GM19238 (cell line): Measurements from ENCODE around the gene DPH2.
A peak's percentile ranks its signal among the peaks of the same experiment; 100 is the strongest.

Experiments
- DNase-seq: peaks from one replicate; pipeline ENCODE4 v3.0.0; 2011; ENCODE audit warnings: low spot score; ENCODE audit not compliant: insufficient read length

Gene DPH2, protein sequence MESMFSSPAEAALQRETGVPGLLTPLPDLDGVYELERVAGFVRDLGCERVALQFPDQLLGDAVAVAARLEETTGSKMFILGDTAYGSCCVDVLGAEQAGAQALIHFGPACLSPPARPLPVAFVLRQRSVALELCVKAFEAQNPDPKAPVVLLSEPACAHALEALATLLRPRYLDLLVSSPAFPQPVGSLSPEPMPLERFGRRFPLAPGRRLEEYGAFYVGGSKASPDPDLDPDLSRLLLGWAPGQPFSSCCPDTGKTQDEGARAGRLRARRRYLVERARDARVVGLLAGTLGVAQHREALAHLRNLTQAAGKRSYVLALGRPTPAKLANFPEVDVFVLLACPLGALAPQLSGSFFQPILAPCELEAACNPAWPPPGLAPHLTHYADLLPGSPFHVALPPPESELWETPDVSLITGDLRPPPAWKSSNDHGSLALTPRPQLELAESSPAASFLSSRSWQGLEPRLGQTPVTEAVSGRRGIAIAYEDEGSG

DNA sequence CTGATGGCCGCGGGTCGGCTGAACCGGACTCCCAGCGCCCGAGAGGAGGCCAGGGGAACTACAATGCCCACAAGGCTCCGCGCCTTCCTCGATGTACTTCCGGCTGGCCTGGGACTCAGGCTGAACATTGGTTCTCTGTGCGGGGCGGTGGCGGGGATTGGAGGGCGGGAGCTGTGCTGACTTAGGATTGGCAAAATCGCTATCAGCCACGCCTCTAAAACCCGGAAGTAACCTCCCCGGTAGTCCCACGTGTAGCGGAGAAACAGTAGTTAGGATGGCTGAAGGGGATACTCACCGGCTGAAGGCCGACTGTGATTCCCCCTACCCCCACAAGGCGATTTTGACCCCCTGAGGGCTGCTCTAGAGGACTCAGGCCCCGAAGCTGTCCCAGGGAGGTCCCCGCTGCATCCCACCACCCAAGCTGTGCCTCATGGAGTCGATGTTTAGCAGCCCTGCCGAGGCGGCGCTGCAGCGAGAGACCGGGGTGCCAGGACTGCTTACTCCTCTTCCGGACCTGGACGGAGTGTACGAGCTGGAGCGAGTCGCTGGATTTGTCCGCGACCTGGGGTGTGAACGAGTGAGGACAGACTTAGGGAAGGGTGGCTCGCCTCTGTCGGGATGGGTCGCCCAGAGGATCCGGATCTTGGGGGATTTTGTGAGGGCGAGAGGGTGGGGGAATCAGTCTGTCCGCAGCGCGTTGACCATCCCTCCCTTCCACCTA, at the start of gene DPH2:
Gene DPH2, plus strand, starts transcription at position 265 of the 721 bp plus-strand sequence. Its CDS starts 166 bp downstream, at position 431.
- DNase-seq, result peak; percentile 100

DNA sequence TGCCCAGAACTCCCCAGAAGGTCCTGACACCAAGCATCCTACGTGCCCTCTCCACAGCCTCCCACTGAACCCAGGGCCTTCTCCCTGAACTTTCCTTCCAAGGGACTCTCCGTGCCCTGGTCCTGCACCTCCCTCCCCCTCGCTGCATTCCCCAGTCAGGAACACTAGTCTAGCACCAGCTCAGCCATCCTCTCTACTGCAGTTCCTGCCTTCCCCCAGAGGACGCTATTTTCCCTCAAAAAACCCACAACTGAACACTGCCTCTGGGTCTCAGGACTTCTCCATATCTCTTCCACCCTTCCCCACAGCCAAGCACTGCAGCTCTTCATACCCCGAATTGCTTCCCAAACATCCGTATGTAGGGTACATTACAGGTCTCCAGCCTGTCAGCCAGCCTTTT, 48.8 kb upstream of the DPH2 start:
- no peak for DNase-seq

DNA sequence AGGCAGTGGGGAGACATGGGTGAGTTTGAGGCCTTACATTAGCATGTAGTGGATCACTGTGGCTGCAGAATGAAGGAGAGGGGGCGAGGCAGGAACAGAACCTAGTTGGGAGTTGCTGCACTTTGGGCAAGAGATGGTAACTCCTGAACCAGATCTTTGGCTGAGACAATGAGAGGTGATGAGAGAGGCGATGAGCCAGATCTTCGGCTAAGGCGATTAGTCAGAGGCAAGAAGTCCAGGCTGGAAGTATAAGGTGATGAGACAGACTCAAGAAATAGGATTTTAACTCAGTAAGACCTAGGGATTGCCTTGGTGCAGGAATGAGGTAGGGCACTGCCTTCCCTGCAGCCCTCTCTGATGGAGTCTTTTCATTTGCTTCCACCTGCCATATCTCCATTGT, 45.3 kb upstream of the DPH2 start:
- no peak for DNase-seq

DNA sequence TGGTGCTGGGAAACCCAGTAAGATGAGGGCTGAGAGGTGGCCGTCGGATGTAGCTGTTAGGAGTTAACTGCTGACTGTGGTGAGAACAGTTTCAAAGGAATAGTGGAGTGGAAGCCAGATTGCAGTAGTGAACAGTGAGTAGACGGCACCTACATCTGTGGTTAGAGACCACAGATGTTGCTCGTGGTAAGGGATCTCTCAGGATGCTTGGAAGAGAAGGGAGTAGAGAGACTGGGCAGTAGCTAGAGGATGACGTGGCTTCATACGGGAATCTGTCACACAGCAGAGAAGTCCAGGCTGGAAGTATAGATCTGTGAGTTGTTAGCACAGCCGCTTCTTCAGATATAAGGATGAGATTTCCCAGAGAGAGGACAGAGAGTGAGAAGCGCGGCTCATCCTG, 44.0 kb upstream of the DPH2 start:
- no peak for DNase-seq

DNA sequence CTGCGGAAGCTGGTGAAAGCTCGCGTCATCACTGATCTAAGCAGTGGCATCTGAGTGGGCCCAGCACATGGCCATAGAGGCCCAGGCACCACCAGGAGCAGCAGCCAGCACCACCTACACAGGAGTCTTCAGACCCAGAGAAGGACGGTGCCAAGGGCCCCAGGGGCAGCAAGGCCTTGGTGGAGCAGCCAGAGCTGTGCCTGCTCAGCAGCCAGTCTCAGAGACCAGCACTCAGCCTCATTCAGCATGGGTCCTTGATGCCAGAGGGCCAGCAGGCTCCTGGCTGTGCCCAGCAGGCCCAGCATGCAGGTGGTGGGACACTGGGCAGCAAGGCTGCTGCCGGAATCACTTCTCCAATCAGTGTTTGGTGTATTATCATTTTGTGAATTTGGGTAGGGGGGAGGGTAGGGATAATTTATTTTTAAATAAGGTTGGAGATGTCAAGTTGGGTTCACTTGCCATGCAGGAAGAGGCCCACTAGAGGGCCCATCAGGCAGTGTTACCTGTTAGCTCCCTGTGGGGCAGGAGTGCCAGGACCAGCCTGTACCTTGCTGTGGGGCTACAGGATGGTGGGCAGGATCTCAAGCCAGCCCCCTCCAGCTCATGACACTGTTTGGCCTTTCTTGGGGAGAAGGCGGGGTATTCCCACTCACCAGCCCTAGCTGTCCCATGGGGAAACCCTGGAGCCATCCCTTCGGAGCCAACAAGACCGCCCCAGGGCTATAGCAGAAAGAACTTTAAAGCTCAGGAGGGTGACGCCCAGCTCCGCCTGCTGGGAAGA, 39.5 kb upstream of the DPH2 start:
- no peak for DNase-seq

DNA sequence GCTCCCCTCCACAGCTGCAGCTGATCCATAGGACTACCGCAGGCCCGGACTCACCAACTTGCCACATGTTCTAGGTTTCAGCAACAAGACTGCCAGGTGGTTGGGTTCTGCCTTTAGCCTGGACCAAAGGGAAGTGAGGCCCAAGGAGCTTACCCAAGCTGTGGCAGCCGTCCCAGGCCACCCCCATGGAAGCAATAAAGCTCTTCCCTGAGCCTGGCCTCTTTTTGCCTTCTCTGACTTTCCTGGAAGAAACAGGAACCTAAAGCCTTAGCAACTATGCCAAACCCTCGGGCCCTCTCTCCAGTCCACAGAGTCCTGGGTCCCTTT, 38.9 kb upstream of the DPH2 start:
- DNase-seq, result no peak

DNA sequence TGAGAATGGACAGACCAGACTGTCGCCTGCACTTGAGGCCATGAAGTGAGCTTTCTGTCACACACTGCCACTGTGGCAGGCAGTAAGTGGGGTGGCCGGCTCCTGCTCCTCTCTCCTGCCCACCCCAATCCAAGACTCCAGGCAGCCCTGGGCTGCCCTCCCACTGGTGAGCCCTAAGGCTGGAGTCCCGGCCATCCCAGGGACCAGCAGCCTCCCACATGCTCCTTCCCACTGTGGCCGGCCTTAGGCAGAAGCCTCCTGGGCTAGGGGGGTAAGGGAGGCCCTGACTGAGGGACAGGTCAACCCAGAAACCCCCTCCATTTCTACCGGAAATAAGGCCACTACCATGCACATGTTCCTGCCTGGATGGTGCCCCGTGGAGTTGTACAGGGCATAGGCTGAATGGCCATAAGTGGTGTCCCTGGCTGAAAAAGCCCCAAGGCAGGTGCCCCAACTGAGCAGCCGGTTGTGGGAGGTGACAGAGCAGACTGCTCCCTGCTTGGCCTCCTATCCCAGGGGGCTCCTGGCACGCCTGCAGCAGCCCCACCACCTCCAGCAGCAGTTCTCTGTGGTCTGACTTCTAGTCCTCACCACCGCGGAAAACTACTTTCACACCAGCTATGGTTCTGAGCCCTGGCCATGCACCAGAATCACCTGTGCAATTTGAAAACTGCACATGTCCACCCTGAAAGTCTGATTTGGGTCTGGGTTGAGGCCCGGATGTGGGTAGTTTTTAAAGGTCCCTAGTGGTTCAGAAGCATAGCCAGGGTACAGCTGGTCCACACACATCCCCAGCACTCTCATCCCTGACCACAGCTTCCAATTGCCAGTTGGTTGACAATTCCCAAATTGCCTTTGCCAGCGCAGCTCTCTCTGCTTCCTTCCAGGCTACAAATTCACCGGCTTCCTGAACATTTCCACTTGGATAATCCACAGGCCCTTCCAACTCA, 37.8 kb upstream of the DPH2 start:
- no peak for DNase-seq

DNA sequence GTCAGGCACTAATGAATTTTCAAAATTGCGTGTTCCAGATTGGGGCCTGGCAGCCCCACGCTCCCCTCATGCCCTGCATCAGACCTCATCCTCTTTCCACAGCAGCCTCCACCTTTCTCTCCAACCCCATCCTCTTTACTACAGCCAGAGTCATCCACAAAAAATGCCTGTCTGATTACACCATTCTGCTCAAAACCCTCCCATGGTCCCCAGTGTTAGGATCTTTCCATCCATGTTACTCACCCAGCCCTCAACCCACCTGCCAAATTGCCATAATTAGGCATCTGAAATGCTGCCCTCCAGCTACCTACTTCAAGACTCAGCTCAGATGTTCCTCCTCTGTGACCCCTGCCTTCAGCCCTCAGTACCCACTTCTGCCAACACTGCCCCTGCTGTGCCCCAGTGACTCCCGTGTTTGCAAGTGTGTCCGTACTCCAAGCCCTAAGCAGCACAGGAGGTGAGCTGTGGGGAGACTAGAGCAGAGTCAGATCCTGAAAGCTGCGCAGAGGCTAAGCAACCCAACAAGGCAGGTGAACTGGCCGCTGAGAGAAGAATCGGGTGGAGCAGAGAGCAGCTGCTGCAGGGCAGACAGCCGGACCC, 36.9 kb upstream of the DPH2 start:
- no peak for DNase-seq

DNA sequence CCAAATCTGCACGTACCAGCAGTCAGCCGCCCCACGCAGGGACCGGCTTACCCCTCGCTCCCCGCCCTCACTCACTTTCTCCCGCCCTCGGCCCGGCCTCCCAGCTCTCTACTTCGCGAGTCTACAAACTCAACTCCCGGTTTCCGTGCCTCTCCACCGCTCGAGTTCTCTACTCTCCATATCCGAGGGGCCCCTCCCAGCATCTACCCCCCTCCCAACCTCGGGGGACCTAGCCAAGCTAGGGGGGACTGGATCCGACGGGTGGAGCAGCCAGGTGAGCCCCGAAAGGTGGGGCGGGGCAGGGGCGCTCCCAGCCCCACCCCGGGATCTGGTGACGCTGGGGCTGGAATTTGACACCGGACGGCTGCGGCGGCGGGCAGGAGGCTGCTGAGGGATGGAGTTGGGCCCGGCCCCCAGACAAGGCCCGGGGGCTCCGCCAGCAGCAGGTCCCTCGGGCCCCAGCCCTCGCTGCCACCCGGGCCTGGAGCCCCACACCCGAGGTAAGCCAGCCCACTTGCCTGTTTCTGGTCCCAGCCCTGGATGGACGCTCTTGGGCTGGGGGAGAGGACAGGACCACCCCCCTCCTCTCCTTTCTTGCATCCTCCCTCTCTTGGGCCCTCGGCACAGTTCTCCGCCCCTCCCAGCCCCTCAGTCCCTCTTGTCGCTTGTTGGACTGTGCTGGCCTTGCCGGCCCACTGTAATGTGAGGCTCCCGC, 36.3 kb upstream of the DPH2 start, which contains the start of gene ARTN:
Gene ARTN, plus strand, starts transcription at position 416 of the 715 bp plus-strand sequence. CDS start 1,856 bp downstream, outside the sequence.
- DNase-seq, result no peak

DNA sequence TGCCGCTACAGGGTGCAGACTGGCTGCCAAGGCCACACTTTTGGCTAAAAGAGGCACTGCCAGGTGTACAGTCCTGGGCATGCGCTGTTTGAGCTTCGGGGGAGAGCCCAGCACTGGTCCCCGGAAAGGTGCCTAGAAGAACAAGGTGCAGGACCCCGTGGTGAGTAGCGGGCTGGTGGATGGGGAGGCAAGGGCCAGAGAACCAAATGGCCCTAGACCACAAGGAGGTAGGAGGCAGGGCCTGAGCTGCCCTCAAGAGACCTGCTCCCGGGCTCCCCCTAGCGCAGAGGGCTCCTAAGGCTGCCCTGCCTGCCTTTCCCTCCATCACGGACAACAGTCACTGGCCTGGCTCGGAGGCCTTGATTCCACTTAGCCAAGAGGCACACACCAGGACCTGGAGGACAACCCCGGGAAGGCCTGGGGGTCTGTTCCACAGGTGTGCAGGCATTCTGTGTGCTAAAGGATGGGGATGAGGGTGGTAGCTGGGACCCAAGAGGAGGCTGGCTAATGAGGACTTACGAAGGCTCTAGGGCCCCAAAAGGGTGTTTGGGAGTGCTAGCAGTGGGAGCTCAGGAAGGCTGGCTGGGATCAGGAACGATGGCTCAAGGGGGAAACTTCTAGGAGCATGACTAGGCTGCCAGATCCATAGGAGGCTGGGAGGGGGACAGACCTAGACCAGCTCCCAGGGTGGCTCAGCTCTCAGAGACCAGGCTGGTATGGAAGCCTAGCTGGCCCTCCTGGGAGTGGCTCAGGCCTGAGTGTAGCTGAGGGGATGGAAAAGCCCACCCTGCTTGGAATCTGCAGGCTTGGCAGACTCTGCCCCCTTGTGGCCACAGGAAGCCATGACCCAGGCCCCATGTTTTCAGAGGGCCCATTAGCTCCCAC, 35.5 kb upstream of the DPH2 start:
- DNase-seq, result peak; percentile 86

DNA sequence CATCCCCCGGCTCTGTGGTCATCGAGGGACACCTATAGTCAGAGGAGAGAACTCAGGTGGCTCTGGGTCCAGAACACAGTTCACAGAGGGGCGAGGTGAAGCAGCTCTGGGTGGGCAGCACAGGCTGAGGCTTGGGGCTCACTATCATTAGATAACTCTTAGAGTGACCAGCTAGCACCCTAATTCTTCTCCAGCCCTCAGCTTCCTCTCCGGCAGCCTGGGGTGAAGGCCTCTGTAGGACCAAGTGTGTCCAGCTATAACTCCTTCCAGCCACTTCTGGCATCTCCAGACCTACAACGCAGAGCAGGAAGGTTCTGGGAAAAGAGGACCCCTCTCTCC, 34.9 kb upstream of the DPH2 start:
- DNase-seq, result no peak

DNA sequence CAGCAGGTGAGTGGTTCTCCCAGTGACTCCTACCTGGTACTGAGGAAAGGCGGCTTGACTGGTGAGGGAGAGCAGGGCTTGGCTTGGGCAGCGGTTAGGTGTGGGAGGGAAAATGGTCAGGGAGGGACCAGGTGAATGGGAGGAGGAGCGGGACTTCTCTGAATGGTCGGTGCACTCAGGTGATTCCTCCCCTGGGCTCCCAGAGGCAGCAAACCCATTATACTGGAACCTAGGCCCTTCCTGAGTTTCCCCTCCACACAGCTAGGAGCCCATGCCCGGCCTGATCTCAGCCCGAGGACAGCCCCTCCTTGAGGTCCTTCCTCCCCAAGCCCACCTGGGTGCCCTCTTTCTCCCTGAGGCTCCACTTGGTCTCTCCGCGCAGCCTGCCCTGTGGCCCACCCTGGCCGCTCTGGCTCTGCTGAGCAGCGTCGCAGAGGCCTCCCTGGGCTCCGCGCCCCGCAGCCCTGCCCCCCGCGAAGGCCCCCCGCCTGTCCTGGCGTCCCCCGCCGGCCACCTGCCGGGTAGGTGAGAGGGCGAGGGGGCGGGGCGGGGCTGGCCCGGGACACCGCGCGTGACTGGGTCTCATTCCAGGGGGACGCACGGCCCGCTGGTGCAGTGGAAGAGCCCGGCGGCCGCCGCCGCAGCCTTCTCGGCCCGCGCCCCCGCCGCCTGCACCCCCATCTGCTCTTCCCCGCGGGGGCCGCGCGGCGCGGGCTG, 33.9 kb upstream of the DPH2 start:
- DNase-seq, result no peak

DNA sequence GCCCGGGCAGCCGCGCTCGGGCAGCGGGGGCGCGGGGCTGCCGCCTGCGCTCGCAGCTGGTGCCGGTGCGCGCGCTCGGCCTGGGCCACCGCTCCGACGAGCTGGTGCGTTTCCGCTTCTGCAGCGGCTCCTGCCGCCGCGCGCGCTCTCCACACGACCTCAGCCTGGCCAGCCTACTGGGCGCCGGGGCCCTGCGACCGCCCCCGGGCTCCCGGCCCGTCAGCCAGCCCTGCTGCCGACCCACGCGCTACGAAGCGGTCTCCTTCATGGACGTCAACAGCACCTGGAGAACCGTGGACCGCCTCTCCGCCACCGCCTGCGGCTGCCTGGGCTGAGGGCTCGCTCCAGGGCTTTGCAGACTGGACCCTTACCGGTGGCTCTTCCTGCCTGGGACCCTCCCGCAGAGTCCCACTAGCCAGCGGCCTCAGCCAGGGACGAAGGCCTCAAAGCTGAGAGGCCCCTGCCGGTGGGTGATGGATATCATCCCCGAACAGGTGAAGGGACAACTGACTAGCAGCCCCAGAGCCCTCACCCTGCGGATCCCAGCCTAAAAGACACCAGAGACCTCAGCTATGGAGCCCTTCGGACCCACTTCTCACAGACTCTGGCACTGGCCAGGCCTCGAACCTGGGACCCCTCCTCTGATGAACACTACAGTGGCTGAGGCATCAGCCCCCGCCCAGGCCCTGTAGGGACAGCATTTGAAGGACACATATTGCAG, 33.2 kb upstream of the DPH2 start:
- DNase-seq, result no peak

DNA sequence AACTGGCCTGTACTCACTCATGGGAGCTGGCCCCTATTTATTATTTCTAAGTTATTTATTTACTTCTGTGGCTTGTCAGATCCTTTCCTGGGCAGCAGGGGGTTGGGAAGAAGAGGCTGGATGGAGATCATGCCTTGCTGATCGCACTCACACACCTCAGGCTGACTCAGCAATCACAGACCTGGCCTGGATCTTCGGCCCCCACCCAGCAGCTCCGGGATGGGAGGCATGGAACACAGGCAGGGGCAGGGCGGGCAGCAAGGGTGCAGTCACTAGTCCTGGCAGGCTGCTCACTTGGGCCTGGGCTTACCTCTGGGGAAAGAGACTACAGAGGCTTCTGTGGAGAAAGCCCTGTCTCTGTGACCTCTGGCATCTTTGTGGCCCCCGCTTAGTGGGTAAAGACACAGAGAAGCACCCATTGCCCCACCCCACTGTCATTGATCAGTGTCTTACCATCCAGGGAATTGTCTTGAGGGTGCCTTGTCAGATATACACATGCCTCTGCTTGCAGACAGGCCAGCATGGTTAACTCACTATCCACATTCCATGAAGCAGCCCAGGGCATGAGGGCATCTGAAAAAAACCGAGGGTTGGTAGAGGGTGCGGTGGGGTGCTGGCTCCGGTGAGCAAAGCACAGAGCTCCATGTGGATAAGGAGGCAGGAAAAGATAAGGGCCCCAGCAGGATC, 32.5 kb upstream of the DPH2 start:
- DNase-seq, result no peak

DNA sequence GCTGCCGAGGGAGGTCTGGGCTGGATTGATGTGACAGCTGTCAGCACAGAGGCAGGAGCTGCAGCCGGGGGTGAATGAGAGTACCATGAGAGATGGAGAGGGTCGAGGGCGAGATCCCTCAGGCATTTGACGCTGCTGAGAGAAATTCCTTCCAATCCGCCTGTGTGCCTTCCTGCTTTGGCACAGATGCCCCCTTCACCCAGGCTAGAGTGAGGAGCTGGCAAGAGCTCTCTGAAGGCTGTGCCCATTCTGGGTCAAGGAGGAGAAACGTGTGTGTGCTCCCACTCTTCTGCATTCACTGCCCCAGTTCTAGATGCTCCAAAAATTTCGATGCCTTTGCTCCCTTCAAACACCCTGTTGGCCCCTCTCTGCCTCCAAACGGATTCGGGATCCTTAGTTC, 31.4 kb upstream of the DPH2 start:
- DNase-seq, result no peak

DNA sequence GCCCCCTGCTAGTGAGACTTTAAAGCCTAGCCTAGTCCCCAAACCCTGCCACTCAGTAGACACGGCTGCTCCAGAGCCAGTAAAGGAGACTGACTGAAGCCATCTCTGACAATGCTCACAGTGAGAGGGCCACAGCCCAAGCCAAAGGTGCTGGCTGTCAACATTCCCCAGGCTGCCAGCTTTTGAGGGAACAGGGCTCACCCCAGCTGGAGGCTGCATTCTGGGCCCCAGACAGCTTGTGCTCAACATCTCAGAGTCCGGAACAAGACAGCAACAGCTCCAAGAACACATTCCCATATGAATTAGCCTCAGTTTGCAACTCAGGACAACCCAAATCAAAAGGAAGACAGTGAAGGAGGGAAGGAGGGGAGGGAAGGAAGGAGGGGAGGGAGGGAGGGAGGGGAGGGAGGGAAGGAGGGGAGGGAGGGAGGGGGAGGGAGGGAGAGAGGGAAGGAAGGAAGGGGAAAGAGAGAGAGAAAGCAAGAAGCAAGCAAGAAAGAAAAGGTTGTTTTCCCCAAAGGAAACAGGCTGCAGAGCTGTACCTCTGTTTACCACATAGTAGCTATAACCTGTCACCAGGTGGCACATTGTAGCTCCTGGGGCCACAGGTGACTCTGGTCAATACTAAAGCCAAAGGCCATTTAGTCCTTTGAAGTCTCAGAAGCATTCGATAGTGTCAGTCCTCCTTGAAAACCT, 30.8 kb upstream of the DPH2 start:
- DNase-seq, result no peak
